Epithelial cell of esophagus (primary cell): ENCODE data around the gene FOLR3.
"Not testable (repeated sequence)": the region's sequence is repeated elsewhere in the genome, so short reads cannot be mapped to it uniquely, and the experiment has no call there.

Experiments used
- DNase-seq: peaks from one replicate; pipeline ENCODE4 v3.0.0; 2010; ENCODE audit warnings: low read depth
- H3K4me3 ChIP-seq: 2 replicates; pipeline ENCODE4 v1.5.1; 2011; ENCODE audit warnings: mild to moderate bottlenecking, low read length, control low read depth
- CTCF ChIP-seq: IDR thresholded peaks from 2 replicates; pipeline ENCODE4 v1.5.1; 2011; ENCODE audit warnings: low read depth, mild to moderate bottlenecking, low read length, control low read depth, inconsistent platforms; ENCODE audit not compliant: insufficient read depth; ENCODE audit errors: missing control alignments

The FOLR3 gene

GRCh38 chr11:72179804-72180396 is 44.4 kb downstream of the FOLR3 start:
- no peak overlapping the region for H3K4me3 ChIP-seq
- no peak for TF ChIP-seq CTCF
- no peak for DNase-seq

- DNase-seq, result peak; percentile 80
- peak overlapping the region; percentile 13 for H3K4me3 ChIP-seq
Measured at GRCh38 chr11:72180892-72181552, 45.5 kb downstream of the FOLR3 start.

DNA sequence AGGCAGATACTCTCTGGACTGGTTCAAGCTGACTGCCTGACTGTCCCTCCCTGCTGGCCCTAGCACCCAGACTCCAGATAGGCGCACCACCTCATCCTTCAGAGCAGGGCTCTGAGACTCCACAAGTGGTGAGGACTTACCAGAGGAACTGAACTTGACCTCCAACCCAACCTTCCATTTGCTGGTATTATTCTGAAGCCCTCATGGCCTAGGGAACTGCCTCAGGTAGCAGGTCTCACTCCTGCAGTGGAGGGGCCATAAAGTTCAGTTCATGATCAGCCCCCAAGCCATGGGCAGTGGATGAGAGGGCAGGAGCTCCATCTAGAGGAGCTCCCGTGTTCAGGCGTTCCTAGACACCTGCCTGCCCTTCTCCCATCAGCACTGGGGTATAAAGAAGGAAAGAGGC is 46.0 kb downstream of the FOLR3 start:
- not testable (repeated sequence) for H3K4me3 ChIP-seq
- peak; percentile 58 for TF ChIP-seq CTCF
- peak; percentile 61 for DNase-seq

GRCh38 chr11:72188267-72188666 is 52.7 kb downstream of the FOLR3 start:
- no peak for TF ChIP-seq CTCF
- DNase-seq, result no peak
- H3K4me3 ChIP-seq, result no peak overlapping the region
